GOT3 (cell line): ENCODE results near the gene FSTL4.

ENCODE experiments used
- DNase-seq: peaks from one replicate; lab custom pipeline; 2025; ENCODE audit warnings: mixed read lengths; lab: John Stamatoyannopoulos, UW

Gene FSTL4

GRCh38 chr5:133428072-133428660 lies 184.2 kb downstream of the FSTL4 start:
- no peak for DNase-seq

DNA sequence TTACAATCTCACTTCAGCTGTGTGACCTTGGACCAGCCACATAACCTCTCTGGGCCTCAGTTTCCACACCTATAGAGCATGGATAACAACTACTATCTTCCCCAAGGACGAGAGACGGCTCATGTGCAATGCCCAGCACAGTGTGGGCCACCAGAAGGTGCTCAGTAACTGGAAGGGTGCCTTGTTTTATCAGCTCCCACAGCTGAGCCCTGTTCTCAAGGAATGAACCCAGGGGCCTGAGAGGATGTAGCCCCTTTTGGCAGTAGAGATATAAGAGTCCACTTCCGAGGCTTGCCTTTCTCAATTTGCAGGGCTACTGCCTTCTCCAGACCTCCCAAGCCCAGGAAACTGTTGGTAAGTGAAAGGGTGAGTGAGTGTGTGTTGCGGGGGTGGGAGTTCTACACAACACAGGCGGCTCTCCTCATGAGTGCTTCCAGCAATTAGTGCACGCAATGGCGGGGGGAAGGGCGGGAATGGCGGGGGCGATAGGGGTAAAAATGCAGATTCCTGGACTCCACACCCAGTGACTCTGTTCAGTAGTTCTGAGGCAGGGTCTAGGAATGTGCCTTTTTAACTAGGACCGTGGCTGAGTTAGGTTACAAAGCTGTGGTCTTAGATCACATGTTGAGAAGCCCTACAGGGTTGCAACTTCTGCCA lies 185.1 kb downstream of the FSTL4 start:
- DNase-seq: no peak

- no peak for DNase-seq
Observed at GRCh38 chr5:133426264-133426663, 186.1 kb downstream of the FSTL4 start.

DNA sequence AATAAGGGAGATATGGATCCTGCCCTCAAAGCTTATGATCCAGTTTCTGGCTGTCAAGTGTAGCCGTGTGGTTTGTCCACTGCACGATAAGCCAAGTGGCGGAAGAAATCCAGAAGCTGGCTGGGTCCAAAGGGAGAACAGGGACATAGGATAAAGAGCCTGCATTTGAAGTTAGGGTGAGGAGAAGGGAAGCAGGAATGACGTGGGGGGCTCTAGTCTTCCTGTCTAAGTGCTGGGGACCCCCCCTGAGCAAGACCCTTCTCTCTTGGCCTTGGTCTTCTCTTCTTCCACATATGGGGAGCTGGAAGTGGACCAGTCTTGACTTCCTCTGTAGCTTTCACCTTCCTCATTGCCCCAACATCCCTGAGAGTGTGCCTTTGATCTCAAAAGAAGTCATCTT lies 186.6 kb downstream of the FSTL4 start:
- DNase-seq: no peak

DNA sequence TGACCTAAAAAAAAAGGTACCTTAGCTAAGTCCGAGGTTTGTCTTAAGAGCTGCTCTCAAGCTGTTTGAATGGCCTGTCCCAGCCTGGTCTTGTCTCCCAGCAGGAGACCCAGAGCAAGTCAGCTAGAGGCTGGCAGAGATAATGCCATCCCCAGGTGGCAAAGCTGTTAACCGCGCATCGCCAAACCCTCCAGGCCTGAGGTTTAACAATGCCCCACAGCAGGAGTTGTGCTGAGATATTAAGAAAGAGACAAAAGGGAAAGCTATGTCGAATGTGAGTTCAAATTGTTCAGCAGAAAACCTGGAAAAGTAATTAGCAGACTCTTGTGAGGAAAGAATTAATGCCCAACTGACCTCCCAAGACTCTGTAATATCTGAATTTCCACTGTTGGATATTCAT lies 187.1 kb downstream of the FSTL4 start:
- DNase-seq: no peak

DNA sequence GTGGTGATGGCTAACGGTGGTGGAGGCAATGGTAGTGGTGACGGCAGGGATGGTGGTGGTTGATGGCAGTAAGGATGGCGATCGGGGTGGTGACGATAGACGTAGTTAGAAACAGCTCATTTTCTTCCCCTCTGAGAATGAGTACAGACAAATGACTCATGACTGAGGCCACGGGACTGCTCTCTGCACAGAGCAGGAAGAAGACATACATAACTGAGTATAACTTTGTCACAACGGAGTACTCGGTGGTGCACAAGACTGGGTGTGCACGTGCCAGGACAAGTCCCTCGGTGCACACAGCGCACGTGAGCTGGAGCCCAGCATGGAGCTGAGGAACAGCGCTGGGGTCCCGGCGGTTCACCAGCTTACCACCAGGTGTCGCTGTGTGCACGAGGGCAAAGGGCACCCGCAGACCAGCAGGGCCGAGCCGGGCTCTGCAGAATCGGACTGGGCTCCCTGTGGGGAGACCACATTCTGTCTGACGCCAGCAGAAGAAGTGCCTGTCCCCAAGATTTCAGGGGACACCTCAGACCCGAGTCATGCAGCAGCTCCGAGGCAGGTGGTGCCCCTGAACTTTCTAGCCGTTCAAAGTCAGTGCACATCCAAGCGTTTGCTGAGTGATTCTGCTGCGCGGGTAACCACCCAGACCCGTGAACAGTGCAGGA lies 188.6 kb downstream of the FSTL4 start:
- peak; percentile 40 for DNase-seq

DNA sequence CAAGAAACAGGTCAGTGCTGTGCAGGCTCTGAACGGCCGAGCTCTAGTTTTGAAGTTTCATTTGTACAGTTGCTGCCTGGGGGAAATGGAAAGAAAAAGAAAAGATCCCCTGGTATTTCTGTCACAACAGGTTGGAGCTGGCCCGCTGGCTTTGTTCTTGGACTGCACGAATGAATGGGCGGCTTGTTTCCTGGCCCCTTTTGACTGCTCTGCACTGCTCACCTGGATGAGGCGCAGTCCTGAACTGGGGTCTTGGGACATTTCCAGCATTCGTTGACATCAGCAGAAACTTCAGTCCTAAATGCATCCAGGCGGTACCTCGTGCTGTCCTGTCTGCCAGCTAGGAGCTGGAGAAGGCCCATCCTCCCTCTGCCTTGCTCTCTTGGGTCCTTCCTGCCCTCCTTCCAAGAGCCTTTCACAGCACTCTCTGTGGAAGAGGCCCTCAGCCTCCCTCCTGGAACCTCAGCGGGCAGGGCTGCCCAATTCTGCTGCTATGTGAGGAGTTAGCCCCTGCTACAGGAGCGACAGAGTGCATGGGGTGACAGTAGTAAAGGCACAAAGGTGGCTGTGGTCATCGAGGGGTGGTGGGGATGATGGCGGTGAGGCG lies 189.2 kb downstream of the FSTL4 start:
- DNase-seq: no peak

GRCh38 chr5:133421806-133422205 lies 190.5 kb downstream of the FSTL4 start:
- no peak for DNase-seq

GRCh38 chr5:133421394-133421793 lies 190.9 kb downstream of the FSTL4 start:
- no peak for DNase-seq

- DNase-seq: no peak
Observed at GRCh38 chr5:133420440-133421301, 191.7 kb downstream of the FSTL4 start.

GRCh38 chr5:133415906-133416305 lies 196.4 kb downstream of the FSTL4 start:
- no peak for DNase-seq

GRCh38 chr5:133415506-133415905 lies 196.8 kb downstream of the FSTL4 start:
- no peak for DNase-seq

GRCh38 chr5:133412661-133413060 lies 199.7 kb downstream of the FSTL4 start:
- DNase-seq: no peak

DNA sequence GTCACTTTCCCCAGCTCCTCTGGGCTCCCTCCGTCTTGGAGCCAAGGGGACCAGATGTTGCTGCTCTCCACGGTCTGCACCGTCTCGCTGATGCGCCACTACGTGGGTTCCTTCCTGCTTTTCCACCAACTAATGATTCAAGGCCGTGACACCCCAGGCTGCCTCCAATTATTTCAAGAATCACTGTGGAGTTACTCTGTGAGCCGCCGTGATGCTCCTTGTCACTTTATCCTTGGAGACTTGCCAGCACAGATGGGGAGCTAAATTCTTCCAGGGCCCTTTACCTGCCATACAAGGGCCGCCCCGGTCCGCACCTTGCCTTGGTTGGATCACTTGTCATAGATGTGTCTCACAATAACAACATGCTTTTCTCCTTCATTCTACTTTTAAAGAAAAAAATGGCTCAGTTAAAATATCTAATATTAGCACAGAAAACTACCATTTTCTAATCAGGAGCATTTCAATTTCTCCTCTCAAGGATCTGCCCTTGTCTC lies 202.0 kb downstream of the FSTL4 start:
- no peak for DNase-seq

- DNase-seq: no peak
Observed at GRCh38 chr5:133409210-133409674, 203.1 kb downstream of the FSTL4 start.

DNA sequence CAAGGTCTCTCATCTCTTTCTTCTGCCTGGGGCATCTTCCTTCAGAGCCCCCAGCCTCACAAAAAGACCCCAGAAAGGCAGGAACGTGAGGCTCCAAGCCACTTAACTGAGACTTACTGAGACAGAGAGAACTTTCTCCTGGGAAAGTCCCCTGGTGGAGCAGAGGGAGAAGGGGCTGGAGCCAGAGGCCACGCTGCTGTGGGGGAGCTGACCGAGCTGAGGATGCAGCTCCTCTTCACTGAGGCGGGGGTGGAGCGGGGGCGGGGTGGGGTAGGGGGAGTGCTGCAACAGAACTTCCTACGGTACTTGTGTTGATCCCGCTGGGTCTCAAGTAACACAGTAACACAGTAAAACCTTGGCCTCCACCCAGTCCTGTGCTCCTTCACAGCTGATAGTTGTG lies 204.0 kb downstream of the FSTL4 start:
- no peak for DNase-seq

- DNase-seq: no peak
Observed at GRCh38 chr5:133406977-133407632, 205.2 kb downstream of the FSTL4 start.

DNA sequence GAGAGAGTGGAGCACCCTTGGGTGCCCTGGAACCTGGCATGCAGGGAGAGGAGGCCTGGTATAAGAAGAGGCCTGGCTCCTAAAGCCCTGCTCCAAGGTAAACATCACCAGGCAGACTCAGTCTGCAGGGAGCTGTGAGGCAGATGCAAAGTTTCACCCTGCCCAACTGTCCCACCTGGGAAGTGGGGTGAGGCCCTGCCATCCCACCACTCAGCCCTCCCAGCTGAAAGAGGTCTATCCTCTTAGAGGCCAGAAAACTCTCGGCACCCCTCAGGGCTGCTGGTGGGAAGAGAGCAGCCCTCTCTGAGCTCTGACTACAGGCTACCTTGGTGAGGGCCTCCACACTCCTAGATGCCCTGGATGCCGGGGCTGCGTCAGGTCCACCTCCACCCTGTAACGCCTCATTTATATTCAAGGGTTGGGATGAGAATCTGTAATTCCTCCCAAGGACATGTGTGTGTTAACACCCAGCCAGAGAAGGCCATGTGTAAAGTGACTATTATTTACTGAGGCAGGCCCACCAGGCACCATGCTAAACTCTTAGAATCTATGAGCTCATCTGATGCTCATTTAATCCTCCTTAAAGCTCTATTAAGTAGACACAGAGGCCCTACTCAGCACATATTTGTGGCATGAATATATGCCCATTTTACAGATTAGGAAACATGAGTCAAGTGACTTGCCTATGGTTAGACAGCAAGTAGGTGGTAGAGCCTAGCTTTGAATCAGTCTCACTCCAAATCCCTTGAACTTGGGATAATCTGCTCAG lies 205.9 kb downstream of the FSTL4 start:
- no peak for DNase-seq

GRCh38 chr5:133405275-133406034 lies 206.9 kb downstream of the FSTL4 start:
- no peak for DNase-seq

GRCh38 chr5:133404724-133405123 lies 207.6 kb downstream of the FSTL4 start:
- DNase-seq: no peak
